SK-N-SH (cell line): ENCODE results near the gene DCD.

ENCODE experiments used
- CHD2 ChIP-seq: fragments of 150-350 bp; IDR thresholded peaks from 2 replicates; pipeline ENCODE4 v1.6.1; 2018; ENCODE audit warnings: low read length; ENCODE audit not compliant: partially characterized antibody
- JUND ChIP-seq: IDR thresholded peaks from 2 replicates; pipeline ENCODE4 v1.4.0; 2012
- NFIC ChIP-seq: IDR thresholded peaks from 2 replicates; pipeline ENCODE4 v1.4.0; 2012; ENCODE audit warnings: borderline replicate concordance
- RAD21 ChIP-seq: IDR thresholded peaks from 2 replicates; pipeline ENCODE4 v1.6.1; 2012; ENCODE audit warnings: mild to moderate bottlenecking, low read length
- RFX5 ChIP-seq: IDR thresholded peaks from 2 replicates; pipeline ENCODE4 v1.6.1; 2012; ENCODE audit warnings: mild to moderate bottlenecking, improper control_type of control experiment, low read length

- no peak for TF ChIP-seq RAD21
- TF ChIP-seq RFX5 = no peak
- TF ChIP-seq CHD2 = no peak
- TF ChIP-seq NFIC = no peak
- TF ChIP-seq JUND = no peak
These were observed 44.2 kb upstream of the DCD start for GRCh38 chr12:54692353-54692752.
